ENCODE results near the gene METTL16.

GRCh38 chr17:2485543-2485942 is 26.1 kb downstream of the METTL16 start:
- TF ChIP-seq CTCF (IDR thresholded peaks at IDR 0.05) (no peak), EZH2 (IDR thresholded peaks at IDR 0.05; ENCODE audit: borderline replicate concordance, insufficient read depth, low read depth, low read length, poor library complexity, severe bottlenecking) (no peak)

Data from B cell (primary cell).